Measurements from ENCODE around the gene ENTREP3. TPM values are rescaled to one million over a fixed set of nuclear protein-coding genes. Genes with fewer than 3 reads are reported as not detected.
A peak's percentile ranks its signal among the peaks of the same experiment; 100 is the strongest.

The ENTREP3 gene
- 10 to 100 TPM; 53.6 to 81.3 (median 58.8) TPM for total RNA-seq (2021; fragmentation: NEBNext Ultra II Directional; extraction: Animal tissue kit (Norgen Biotek cat#: 25700))
- long read RNA-seq, partial matches to known transcripts = 3 of 6 reads
- long read RNA-seq, other reads (novel, unspliced or antisense) = 2 of 6 reads

- Mint-ChIP-seq H3K4me3 (peak within 1 kb of the TSS; percentile 90), H3K36me3 (ENCODE audit: low read depth) (peaks cover 12% of the 10 kb centered on the region), H3K27ac (peak within 1 kb of the TSS; percentile 91), H3K27me3 (ENCODE audit: insufficient read depth) (peaks cover 2% of the 10 kb centered on the region), H3K9me3 (no peaks in the 10 kb centered on the region), H3K4me1 (ENCODE audit: low read depth) (peaks cover 52% of the 10 kb centered on the region)
- DNase-seq = peak; percentile 70
- TF ChIP-seq, protein P1, sequence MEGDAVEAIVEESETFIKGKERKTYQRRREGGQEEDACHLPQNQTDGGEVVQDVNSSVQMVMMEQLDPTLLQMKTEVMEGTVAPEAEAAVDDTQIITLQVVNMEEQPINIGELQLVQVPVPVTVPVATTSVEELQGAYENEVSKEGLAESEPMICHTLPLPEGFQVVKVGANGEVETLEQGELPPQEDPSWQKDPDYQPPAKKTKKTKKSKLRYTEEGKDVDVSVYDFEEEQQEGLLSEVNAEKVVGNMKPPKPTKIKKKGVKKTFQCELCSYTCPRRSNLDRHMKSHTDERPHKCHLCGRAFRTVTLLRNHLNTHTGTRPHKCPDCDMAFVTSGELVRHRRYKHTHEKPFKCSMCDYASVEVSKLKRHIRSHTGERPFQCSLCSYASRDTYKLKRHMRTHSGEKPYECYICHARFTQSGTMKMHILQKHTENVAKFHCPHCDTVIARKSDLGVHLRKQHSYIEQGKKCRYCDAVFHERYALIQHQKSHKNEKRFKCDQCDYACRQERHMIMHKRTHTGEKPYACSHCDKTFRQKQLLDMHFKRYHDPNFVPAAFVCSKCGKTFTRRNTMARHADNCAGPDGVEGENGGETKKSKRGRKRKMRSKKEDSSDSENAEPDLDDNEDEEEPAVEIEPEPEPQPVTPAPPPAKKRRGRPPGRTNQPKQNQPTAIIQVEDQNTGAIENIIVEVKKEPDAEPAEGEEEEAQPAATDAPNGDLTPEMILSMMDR (IDR thresholded peaks at IDR 0.05) = peak; percentile 29; the same call in 1 of the 2 replicates
Observed at GRCh38 chr1:155255243-155256007, at the start of gene ENTREP3. TSS of gene ENTREP3 (minus strand) at chr1:155255483. CDS start at chr1:155254877, 606 bp downstream.

- no peak for DNase-seq
- Mint-ChIP-seq H3K9me3 (no peaks in the 10 kb centered on the region), H3K36me3 (ENCODE audit: low read depth) (no peaks in the 10 kb centered on the region), H3K4me1 (ENCODE audit: low read depth) (peaks cover 16% of the 10 kb centered on the region), H3K27ac (no peak overlapping the region), H3K4me3 (no peak overlapping the region), H3K27me3 (ENCODE audit: insufficient read depth) (peaks cover 10% of the 10 kb centered on the region)
- TF ChIP-seq, protein P1 (IDR thresholded peaks at IDR 0.05) = no peak
Observed at GRCh38 chr1:155304558-155305063, 49.3 kb upstream of the ENTREP3 start.

DNA sequence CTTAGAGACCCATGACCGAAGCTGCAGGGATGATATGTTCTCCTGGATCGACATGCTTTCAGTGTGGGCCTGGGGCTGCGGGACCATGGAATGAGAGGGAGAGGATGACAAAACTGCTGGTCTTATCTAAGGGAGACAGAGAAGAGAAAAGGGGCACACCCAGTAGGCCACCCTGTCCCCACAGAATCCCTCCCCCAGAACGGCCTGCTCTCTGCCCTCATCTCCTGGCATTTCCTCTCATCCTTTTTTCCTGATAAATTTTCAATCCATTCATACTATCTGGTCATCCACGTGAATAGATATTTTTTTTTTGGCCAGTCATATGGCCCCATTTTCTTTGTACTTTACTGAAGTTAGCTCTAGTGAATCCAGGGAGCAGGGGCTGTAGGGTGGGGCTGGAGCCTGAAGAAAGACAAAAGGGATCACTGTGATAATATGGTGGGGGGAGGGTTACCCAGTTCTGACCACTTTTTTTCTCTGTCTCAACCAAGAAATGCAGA, 46.1 kb upstream of the ENTREP3 start, which contains the start of gene PKLR:
Gene PKLR, minus strand, starts transcription at position 97 of the 500 bp plus-strand sequence. Its CDS starts 43 bp downstream, at position 54.
- peaks cover 19% of the 10 kb centered on the region for H3K27me3 Mint-ChIP-seq (ENCODE audit: insufficient read depth)
- no peaks in the 10 kb centered on the region for H3K9me3 Mint-ChIP-seq
- H3K27ac Mint-ChIP-seq = no peak within 1 kb of the TSS
- H3K36me3 Mint-ChIP-seq (ENCODE audit: low read depth) = no peaks in the 10 kb centered on the region
- H3K4me3 Mint-ChIP-seq = no peak within 1 kb of the TSS
- DNase-seq = no peak
- TF ChIP-seq, protein P1 (IDR thresholded peaks at IDR 0.05) = no peak
- H3K4me1 Mint-ChIP-seq (ENCODE audit: low read depth) = peaks cover 6% of the 10 kb centered on the region; the same call in 1 of the 2 replicates

- Mint-ChIP-seq H3K4me3 (no peak overlapping the region), H3K36me3 (ENCODE audit: low read depth) (no peaks in the 10 kb centered on the region), H3K27me3 (ENCODE audit: insufficient read depth) (peaks cover 21% of the 10 kb centered on the region), H3K9me3 (no peaks in the 10 kb centered on the region), H3K27ac (no peak overlapping the region), H3K4me1 (ENCODE audit: low read depth) (no peaks in the 10 kb centered on the region; the same call in 1 of the 2 replicates)
- TF ChIP-seq, protein P1 (IDR thresholded peaks at IDR 0.05) = no peak
- DNase-seq = no peak
Observed at GRCh38 chr1:155300553-155301329, 45.5 kb upstream of the ENTREP3 start.

DNA sequence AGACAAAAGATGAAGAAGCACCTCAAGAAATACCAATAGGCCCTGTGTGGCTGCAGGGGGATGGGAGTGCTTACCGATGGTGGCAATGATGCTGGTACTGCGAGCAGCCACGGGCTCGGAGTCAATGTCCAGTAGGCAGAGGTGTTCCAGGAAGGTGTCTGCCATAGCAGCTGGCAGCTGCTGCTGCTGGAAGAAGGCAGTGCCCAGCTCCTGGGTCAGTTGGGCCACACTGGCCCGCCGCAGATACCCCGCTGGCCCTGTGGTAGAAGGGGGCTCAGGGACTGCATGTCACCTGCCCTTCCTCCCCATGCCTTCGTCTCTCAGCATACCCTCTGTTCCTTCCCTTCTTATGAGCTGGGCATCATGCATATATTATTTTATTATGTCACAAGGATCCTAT, 44.7 kb upstream of the ENTREP3 start:
- Mint-ChIP-seq H3K9me3 (no peaks in the 10 kb centered on the region), H3K4me3 (no peak overlapping the region), H3K36me3 (ENCODE audit: low read depth) (no peaks in the 10 kb centered on the region), H3K4me1 (ENCODE audit: low read depth) (no peaks in the 10 kb centered on the region), H3K27me3 (ENCODE audit: insufficient read depth) (peaks cover 23% of the 10 kb centered on the region), H3K27ac (no peak overlapping the region)
- TF ChIP-seq, protein P1 (IDR thresholded peaks at IDR 0.05) = no peak
- DNase-seq = no peak
